ENCODE data around the gene CNTNAP4.

Gene CNTNAP4

GRCh38 chr16:76309639-76310335 lies 32.6 kb downstream of the CNTNAP4 start:
- no peak for DNase-seq (ENCODE audit: low read depth)

- DNase-seq (ENCODE audit: low read depth): no peak
Observed at GRCh38 chr16:76311260-76311659, 34.1 kb downstream of the CNTNAP4 start.

- no peak for DNase-seq (ENCODE audit: low read depth)
Observed at GRCh38 chr16:76318565-76318964, 41.4 kb downstream of the CNTNAP4 start.

- no peak for DNase-seq (ENCODE audit: low read depth)
Observed at GRCh38 chr16:76329106-76329505, 51.9 kb downstream of the CNTNAP4 start.

- no peak for DNase-seq (ENCODE audit: low read depth)
Observed at GRCh38 chr16:76335180-76335974, 58.2 kb downstream of the CNTNAP4 start.

- DNase-seq (ENCODE audit: low read depth): no peak
Observed at GRCh38 chr16:76336112-76336511, 58.9 kb downstream of the CNTNAP4 start.

GRCh38 chr16:76338472-76338871 lies 61.3 kb downstream of the CNTNAP4 start:
- no peak for DNase-seq (ENCODE audit: low read depth)

- no peak for DNase-seq (ENCODE audit: low read depth)
Observed at GRCh38 chr16:76343769-76344168, 66.6 kb downstream of the CNTNAP4 start.

- DNase-seq (ENCODE audit: low read depth): no peak
Observed at GRCh38 chr16:76345163-76345661, 68.0 kb downstream of the CNTNAP4 start.

GRCh38 chr16:76346210-76346609 lies 69.0 kb downstream of the CNTNAP4 start:
- DNase-seq (ENCODE audit: low read depth): no peak

- DNase-seq (ENCODE audit: low read depth): no peak
Observed at GRCh38 chr16:76351441-76351840, 74.2 kb downstream of the CNTNAP4 start.

GRCh38 chr16:76360404-76360803 lies 83.2 kb downstream of the CNTNAP4 start:
- DNase-seq (ENCODE audit: low read depth): no peak

- no peak for DNase-seq (ENCODE audit: low read depth)
Observed at GRCh38 chr16:76370344-76370743, 93.1 kb downstream of the CNTNAP4 start.

GRCh38 chr16:76371441-76371840 lies 94.2 kb downstream of the CNTNAP4 start:
- no peak for DNase-seq (ENCODE audit: low read depth)

GRCh38 chr16:76373998-76374397 lies 96.8 kb downstream of the CNTNAP4 start:
- no peak for DNase-seq (ENCODE audit: low read depth)

GRCh38 chr16:76376988-76377387 lies 99.8 kb downstream of the CNTNAP4 start:
- no peak for DNase-seq (ENCODE audit: low read depth)

- no peak for DNase-seq (ENCODE audit: low read depth)
Observed at GRCh38 chr16:76378020-76378419, 100.8 kb downstream of the CNTNAP4 start.

- no peak for DNase-seq (ENCODE audit: low read depth)
Observed at GRCh38 chr16:76381096-76381495, 103.9 kb downstream of the CNTNAP4 start.

GRCh38 chr16:76385601-76386230 lies 108.5 kb downstream of the CNTNAP4 start:
- DNase-seq (ENCODE audit: low read depth): no peak

- no peak for DNase-seq (ENCODE audit: low read depth)
Observed at GRCh38 chr16:76386784-76387183, 109.6 kb downstream of the CNTNAP4 start.

GRCh38 chr16:76387994-76388393 lies 110.8 kb downstream of the CNTNAP4 start:
- DNase-seq (ENCODE audit: low read depth): no peak

- no peak for DNase-seq (ENCODE audit: low read depth)
Observed at GRCh38 chr16:76389126-76389525, 111.9 kb downstream of the CNTNAP4 start.

- no peak for DNase-seq (ENCODE audit: low read depth)
Observed at GRCh38 chr16:76390476-76390875, 113.3 kb downstream of the CNTNAP4 start.

All from stimulated activated CD8-positive, alpha-beta memory T cell treated with anti-CD3 and anti-CD28 coated beads, Interleukin-12 subunit alpha, Interleukin-12 subunit beta, amount 100 ng/mL, for 1 hour (primary cell).